GM21423 (cell line): Measurements from ENCODE around the gene FBXW8.

Source experiments
- ATAC-seq: cut with Tn5 transposase; IDR thresholded peaks from one replicate; pipeline ENCODE4 v1.9.1; 2021; ENCODE audit warnings: mild to moderate bottlenecking, moderate library complexity; ENCODE audit not compliant: unreplicated experiment

FBXW8 gene

DNA sequence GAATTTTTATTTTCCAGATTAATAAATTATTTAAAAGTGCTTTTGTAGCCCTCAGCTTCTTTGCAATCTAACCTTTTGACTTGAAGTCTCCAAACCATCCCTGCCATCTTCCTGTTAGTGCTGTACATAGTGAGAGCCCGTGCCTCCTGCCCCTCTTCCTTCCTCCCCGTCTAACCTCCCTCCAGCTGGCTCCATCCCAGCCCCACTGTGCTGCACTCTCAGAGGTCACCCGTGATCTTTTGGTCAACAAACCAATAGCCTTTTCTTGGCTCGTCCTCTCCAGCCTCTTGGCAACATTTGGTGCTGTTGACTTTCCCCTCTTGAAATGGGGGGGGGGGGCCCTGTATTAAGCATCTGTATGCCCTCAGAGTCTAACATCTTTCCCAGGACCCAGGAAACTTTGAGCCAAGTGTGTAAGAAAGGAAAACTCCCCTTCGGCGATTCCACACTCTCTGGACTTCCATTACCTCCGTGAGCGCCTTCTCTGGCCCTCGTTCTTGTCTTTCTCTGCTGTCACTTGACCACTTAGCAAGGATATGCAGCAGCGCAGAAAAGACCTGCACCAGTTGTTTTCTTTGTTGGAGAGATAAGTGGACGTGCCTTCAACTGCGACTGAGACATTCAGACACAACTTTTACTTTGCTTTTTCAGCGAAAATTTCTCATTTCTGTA lies 44.1 kb downstream of the FBXW8 start:
- ATAC-seq, result no peak

DNA sequence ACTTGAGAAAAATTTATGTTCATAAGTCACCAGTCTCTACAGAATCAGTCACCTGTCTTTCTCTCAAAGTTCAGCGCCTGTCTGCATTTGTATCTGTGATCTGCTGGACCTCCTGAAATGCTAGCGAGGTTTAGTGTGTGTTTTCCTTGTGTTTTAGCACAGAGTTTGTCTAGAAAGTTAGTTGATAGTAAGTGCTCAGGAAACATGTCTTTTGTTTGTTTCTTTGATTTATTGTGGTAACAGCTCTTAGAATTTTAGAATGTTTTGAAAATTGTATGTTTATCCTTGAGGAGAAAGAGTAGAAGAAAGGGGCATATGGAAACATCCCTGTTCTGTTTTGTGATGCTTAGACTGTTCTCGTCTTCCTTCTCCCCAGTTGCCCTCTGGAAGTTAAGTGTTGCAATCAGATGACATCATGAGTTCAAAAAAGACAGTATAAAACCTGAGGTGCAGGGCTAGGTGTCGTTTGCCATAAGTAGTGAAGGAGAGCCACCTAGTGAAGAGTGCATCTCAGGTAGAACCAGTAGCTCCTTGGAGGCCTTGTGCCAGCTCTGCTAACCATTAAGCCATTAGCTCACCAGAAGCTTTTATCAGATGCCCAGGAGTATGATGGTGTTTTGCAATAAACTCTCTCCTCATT lies 44.8 kb downstream of the FBXW8 start:
- ATAC-seq, result no peak

GRCh38 chr12:116958402-116959197 lies 47.9 kb downstream of the FBXW8 start:
- no peak for ATAC-seq

GRCh38 chr12:116959198-116959460 lies 48.4 kb downstream of the FBXW8 start:
- ATAC-seq, result no peak

DNA sequence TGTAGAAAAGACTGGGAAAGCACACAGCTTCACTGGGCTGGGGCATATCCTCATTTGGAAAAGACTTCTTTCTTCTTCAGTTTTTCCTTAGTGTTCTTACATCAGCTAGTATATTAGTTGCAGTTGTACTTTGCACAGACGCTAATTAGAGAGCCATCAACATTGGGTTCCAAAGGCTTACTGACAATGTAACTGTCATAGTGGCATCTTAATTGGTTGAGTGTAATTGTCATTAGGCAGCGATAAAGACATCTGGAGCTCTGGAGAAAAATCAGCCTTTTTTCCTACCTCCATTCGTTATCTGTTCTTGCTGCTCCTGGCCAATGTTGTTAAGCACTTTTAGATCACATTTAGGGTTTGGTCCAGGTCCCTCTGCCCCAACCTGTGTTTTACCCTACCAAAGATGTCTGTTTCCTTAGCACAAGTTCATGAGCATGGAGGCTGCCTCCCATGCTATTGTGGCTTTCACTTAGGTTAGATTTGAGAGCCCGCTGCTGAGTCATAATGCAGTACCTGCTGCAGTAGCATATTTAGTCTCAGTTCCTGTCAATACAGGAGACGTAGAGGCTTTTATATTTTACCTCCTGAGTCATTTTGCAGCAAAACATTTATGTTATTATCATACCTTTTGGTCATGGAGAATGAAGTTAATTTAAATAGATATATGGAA lies 49.2 kb downstream of the FBXW8 start:
- peak; percentile 96 for ATAC-seq

- ATAC-seq, result peak; percentile 38
These were observed 51.4 kb downstream of the FBXW8 start for GRCh38 chr12:116962197-116962596.

DNA sequence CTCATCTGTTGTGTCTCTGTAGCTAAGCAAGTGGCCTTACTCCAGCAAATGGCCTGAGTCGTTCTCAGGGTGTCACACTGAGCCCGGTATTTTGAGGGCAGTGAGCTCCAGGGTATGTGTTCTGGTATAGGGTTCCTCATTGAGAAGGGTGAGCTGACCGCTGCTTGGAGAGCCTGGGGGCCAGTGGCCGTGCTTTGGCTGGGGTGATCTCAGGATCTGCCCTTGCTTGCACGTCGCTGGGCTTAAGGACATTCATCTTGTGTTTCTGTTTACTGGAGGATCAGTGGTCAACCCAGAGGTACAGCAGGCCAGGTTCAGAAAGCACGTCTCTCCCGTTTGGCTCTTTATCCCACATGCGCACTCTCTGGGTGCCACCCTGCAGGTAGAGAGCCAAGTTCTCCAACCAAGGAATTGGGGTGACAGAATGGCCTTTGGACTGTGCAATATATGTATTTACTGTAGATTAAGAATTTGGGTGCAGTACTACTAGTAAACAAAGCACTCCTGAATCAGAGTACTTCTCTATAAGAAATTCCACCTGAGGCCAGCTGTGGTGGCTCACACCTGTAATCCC lies 52.1 kb downstream of the FBXW8 start:
- ATAC-seq, result no peak

GRCh38 chr12:116964054-116965050 lies 53.6 kb downstream of the FBXW8 start:
- ATAC-seq, result no peak

DNA sequence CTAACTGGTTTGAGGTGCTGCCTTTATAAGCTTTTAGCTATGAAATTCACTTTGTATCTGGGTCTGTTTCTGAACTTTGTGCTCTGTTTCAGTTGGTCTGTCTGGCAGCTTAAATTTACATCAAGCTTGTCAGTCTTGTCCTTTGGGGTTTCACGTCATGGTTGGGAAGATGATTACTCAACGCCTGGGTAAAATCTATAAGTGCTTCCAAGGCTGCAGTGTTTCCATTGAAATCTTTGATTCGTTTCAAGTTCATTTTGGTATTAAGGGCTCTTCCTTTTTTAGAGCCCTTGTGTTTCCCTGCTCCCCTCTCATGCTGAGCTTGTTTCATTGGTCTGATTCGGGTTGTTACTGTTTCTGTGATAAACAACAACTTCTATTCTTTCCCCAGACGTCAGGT lies 58.2 kb downstream of the FBXW8 start:
- ATAC-seq, result no peak

DNA sequence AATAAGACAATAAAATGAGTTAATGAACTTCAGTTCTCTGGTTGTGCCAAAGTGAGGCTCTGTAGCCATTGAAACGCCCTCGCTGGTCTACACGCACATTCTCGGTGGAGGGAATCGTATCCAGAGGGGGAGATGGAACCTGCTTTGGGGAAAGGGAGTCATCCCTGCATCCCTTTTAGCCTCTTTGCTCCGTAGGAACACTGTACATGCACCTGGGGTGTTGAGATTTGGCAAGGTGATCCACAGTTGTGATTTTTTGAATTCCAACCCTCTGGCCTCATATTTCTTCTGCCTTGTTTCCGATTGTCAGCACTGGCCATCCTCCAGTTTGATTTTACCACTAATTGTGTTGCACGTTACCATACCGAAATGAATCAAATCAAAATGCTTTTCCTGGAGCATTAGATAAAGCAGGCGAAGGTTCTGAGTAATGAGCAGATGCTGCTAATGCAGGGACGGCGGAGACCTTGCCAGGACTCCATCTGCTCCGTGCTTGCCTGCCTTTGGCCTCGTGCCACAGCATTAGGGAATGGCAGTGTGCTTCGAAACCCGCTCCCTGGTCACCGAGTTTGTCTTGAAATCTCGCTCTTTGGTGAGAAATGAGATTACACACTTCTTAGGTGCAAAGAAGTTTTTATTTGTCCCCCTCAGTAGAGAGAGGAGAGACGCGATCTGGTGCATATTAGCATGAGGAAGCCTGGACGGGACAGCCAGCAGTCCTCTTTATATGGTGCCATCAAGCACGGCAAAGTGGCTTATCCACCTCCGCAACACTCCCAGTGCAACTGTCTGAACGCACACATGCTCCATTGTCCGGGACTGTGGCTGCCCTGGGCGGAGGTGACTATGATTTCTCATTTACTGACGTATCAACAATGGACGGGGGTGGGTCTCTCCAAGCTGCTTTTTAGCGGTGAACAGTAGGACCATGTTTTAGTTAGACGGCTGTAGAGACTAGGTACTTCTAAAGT lies 59.1 kb downstream of the FBXW8 start:
- ATAC-seq, result no peak

DNA sequence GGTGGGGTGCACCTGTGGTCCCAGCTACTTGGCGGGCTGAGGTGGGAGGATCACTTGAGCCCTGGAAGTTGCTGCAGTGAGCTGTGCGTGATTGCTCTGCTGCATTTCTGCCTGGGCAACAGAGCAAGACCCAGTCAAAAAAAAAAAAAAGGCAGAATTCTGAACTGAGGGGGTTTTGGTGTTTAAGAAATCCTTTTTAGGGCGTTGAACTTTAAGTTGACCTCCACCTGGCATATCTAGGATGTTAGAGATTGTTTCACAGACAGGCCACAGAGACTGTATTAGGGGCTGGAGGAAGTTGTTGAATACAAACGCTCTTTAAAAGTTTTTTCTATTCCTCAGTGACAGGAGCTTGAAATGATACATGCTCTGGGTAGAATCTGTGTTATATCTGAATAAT lies 60.5 kb downstream of the FBXW8 start:
- ATAC-seq, result no peak

- ATAC-seq, result no peak
These were observed 65.1 kb downstream of the FBXW8 start for GRCh38 chr12:116975779-116976393.

GRCh38 chr12:116977465-116978380 lies 67.0 kb downstream of the FBXW8 start:
- ATAC-seq, result no peak

- no peak for ATAC-seq
These were observed 68.2 kb downstream of the FBXW8 start for GRCh38 chr12:116978791-116979508.

DNA sequence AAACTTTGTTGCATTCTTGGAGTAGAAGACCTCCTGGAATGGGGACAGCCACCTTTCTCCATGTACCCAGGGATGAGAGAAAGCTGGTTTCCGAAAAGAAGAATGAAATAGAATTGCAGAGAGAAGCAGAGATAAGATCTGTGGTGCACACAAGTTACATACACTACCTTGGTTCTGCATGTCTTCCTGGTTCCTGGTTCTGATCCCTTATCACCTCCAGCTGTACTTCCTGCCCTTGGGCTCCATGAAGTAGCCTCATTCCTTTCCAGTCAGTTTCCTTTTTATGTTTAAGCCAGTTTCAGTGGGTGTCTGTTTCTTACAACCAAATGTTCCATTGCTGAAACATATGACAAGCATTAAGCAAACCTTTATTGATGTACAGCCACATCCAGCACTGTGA lies 69.3 kb downstream of the FBXW8 start:
- ATAC-seq, result no peak

DNA sequence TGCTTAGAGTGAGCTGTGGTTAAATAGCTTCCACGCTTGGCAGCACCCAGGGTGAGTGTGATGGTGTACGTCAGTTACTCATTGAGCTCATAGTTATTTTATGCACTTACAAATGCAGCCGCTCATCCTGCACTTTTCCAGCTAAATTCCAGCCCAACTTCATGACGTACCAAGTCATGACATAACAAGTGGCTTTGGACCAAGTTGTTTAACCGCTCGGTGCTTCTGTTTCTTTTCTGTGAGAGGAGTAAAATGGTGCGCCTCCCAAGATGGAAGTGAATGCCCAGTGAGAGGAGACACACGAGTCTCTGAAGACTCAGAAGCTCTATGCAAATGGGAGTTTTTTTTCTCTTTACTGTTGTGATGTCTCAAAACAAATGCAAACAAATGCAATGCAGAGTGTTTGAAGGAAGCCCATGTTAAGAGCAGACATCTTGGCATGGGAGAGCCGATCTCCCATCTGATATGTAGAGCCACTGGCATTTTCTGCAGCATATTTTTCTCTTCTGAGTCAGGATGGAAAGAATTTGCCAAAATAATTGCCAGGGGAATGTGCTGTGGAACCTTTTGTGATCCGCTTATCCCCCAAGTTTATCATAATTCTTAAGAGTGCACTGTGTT lies 72.2 kb downstream of the FBXW8 start:
- no peak for ATAC-seq
